ENCODE measurements around the gene PNLIPRP3.

DNA sequence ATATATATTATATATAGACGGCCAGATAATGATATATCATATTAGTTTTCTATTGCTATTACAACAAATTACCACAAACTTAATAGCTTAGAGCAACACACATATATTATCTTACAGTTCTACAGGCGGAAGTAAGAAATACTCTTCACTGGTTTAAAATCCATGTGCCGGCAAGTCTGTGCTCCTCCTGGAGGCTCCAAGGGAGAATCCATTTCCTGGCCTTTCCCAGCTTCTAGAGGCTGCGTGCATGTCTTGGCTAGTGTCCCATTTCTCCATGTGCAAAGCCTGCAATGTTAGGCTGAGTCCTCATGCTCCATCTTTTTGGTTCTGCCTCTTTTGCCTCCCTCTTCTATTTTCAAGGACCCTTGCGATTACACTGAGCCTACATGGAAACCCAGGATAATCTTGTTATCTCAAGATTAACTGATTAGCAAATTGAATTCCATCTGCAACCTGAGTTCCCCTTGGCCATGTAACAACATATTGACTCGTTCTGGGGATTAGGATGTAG is 23.9 kb upstream of the PNLIPRP3 start:
- TF ChIP-seq ATF3 (CRISPR knock-in tag; conservative IDR thresholded peaks at IDR 0.05) (no peak), CTCF (IDR thresholded peaks at IDR 0.05) (no peak)

Measured in WTC11 (cell line).